Posterior cingulate gyrus (tissue), 11 donors: Measurements from ENCODE around the gene EVC2.
"Not testable (repeated sequence)": the region's sequence is repeated elsewhere in the genome, so short reads cannot be mapped to it uniquely, and the experiment has no call there.

Source experiments
- DNase-seq, 10 donors: peaks; one replicate each; pipeline versions ENCODE4 v3.0.0 to v3.0.0-alpha.2; 2020 to 2021; ENCODE audit warnings: mixed read lengths in 3 of 10
- intact Hi-C: fragments of 100-400 bp; cut with DNase I; formaldehyde crosslinking; loops from one replicate; pipeline ENCODE4 v1.15.1; 2023

The EVC2 gene

GRCh38 chr4:5746250-5746649 lies 37.9 kb upstream of the EVC2 start:
- intact Hi-C loops, result no loop called here
- DNase-seq, result peak in 1 of 10 donors; percentile 12

GRCh38 chr4:5742968-5743367 lies 34.6 kb upstream of the EVC2 start:
- intact Hi-C loops, result no loop called here
- no peak for DNase-seq

- DNase-seq, result no peak
- intact Hi-C loops, result no loop called here
Measured at GRCh38 chr4:5742388-5742787, 34.0 kb upstream of the EVC2 start.

GRCh38 chr4:5738061-5738460 lies 29.7 kb upstream of the EVC2 start:
- no peak for DNase-seq
- intact Hi-C loops, result no loop called here

- DNase-seq, result no peak
- intact Hi-C loops, result no loop called here
Measured at GRCh38 chr4:5735463-5735862, 27.1 kb upstream of the EVC2 start.

- intact Hi-C loops, result no loop called here
- DNase-seq, result peak in 1 of 10 donors; percentile 75
Measured at GRCh38 chr4:5734853-5735252, 26.5 kb upstream of the EVC2 start.

GRCh38 chr4:5732158-5732557 lies 23.8 kb upstream of the EVC2 start:
- intact Hi-C loops, result no loop called here
- peak in 1 of 10 donors; percentile 52 for DNase-seq

- intact Hi-C loops, result no loop called here
- peak in 1 of 10 donors; percentile 78 for DNase-seq
Measured at GRCh38 chr4:5730993-5731990, 22.9 kb upstream of the EVC2 start.

GRCh38 chr4:5730436-5730835 lies 22.1 kb upstream of the EVC2 start:
- peak in 1 of 10 donors; percentile 21 for DNase-seq
- intact Hi-C loops, result no loop called here

- DNase-seq, intact Hi-C loops: not testable (repeated sequence)
Measured at GRCh38 chr4:5728412-5728811, 20.1 kb upstream of the EVC2 start.

GRCh38 chr4:5724377-5724776 lies 16.0 kb upstream of the EVC2 start:
- intact Hi-C loops, result no loop called here
- DNase-seq, result peak in 1 of 10 donors; percentile 43

- DNase-seq, result no peak
- intact Hi-C loops, result no loop called here
Measured at GRCh38 chr4:5722328-5722727, 14.0 kb upstream of the EVC2 start.

GRCh38 chr4:5721923-5722322 lies 13.6 kb upstream of the EVC2 start:
- no peak for DNase-seq
- intact Hi-C loops, result no loop called here

GRCh38 chr4:5720980-5721379 lies 12.6 kb upstream of the EVC2 start:
- DNase-seq, result no peak
- intact Hi-C loops, result no loop called here

GRCh38 chr4:5720157-5720850 lies 11.9 kb upstream of the EVC2 start:
- no peak for DNase-seq
- intact Hi-C loops, result no loop called here

- intact Hi-C loops, result no loop called here
- no peak for DNase-seq
Measured at GRCh38 chr4:5719350-5720055, 11.1 kb upstream of the EVC2 start.

GRCh38 chr4:5718411-5718810 lies 10.1 kb upstream of the EVC2 start:
- intact Hi-C loops, result no loop called here
- no peak for DNase-seq

- intact Hi-C loops, result no loop called here
- no peak for DNase-seq
Measured at GRCh38 chr4:5717449-5718158, 9.2 kb upstream of the EVC2 start.

- no peak for DNase-seq
- intact Hi-C loops, result no loop called here
Measured at GRCh38 chr4:5716391-5716790, 8.0 kb upstream of the EVC2 start.

GRCh38 chr4:5715357-5715756 lies 7.0 kb upstream of the EVC2 start:
- DNase-seq, result no peak
- intact Hi-C loops, result no loop called here
